ENCODE results near the gene BDKRB2.

The BDKRB2 gene

GRCh38 chr14:96197163-96197852 is 7.3 kb upstream of the BDKRB2 start:
- Mint-ChIP-seq H3K27ac (no peak overlapping the region), H3K27me3 (peaks cover 33 to 79% of the 10 kb centered on the region in 2 donors), H3K4me1 (ENCODE audit: low read depth in 2 of 2) (peaks cover 3 to 5% of the 10 kb centered on the region in 2 donors), H3K36me3 (ENCODE audit: insufficient read depth) (no peaks in the 10 kb centered on the region), H3K4me3 (no peak overlapping the region), H3K9me3 (no peaks in the 10 kb centered on the region)
- ATAC-seq (replicated peaks) = no peak
- no peak for DNase-seq

DNA sequence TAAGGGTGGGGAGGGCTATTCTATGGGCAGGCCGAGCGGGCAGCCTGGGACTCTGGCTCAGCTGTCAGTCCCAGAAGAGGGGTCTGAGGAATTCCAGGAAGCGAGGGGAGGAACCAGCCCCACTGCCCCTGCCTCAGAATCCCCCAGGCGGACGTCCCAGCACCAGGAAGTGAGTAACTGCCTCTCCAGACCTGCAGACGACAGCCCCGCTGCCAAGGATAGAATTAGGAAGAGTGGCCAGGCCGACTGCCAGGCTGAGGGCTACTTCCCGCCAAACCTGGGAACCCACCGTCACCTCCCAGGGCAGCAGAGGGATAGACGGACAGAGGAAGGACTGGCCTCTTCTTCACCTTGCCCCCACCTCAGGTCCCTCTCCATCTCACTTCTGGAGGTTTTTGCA is 6.7 kb upstream of the BDKRB2 start:
- Mint-ChIP-seq H3K27ac (no peak overlapping the region), H3K4me3 (no peak overlapping the region), H3K4me1 (ENCODE audit: low read depth in 2 of 2) (peaks cover 3 to 5% of the 10 kb centered on the region in 2 donors), H3K36me3 (ENCODE audit: insufficient read depth) (no peaks in the 10 kb centered on the region), H3K9me3 (no peaks in the 10 kb centered on the region), H3K27me3 (peaks cover 34 to 79% of the 10 kb centered on the region in 2 donors)
- DNase-seq = no peak
- ATAC-seq (replicated peaks) = no peak

- peaks cover 40 to 79% of the 10 kb centered on the region in 2 donors for H3K27me3 Mint-ChIP-seq
- H3K4me1 Mint-ChIP-seq (ENCODE audit: low read depth in 2 of 2) = peaks cover 3 to 5% of the 10 kb centered on the region in 2 donors
- H3K36me3 Mint-ChIP-seq (ENCODE audit: insufficient read depth) = no peaks in the 10 kb centered on the region
- no peak overlapping the region for H3K27ac Mint-ChIP-seq
- ATAC-seq (replicated peaks) (no peak), DNase-seq (no peak)
- H3K4me3 Mint-ChIP-seq = no peak overlapping the region
- H3K9me3 Mint-ChIP-seq = no peaks in the 10 kb centered on the region
Measured at GRCh38 chr14:96198430-96199130, 6.1 kb upstream of the BDKRB2 start.

DNA sequence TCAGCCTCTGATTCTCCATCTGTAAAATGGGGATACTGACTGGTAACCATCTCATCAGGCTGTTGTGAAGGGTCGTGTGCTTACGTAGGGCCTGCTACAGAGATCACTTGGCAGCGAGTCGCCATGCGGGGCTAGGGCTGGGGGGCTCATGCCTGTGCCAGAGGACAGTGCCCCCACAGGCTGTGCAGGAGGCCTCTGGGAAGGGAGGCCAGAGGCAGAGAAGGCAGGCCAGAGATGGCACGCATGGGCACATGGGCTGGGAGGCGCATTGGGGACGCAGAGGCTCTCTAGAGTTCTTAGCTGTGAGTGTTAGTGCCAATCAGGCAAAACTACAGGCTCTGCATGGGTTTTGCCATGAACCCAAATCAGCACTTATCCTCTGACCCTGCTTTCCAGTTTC is 3.5 kb upstream of the BDKRB2 start:
- H3K27ac Mint-ChIP-seq = no peak overlapping the region
- no peak overlapping the region for H3K4me3 Mint-ChIP-seq
- DNase-seq = no peak
- H3K36me3 Mint-ChIP-seq (ENCODE audit: insufficient read depth) = peaks cover 5% of the 10 kb centered on the region
- no peaks in the 10 kb centered on the region for H3K9me3 Mint-ChIP-seq
- H3K4me1 Mint-ChIP-seq (ENCODE audit: low read depth in 2 of 2) = peaks cover 5 to 6% of the 10 kb centered on the region in 2 donors
- peaks cover 49 to 87% of the 10 kb centered on the region in 2 donors for H3K27me3 Mint-ChIP-seq
- no peak for ATAC-seq (replicated peaks)

- Mint-ChIP-seq H3K27ac (no peak overlapping the region), H3K4me3 (no peak overlapping the region), H3K9me3 (no peaks in the 10 kb centered on the region), H3K4me1 (ENCODE audit: low read depth in 2 of 2) (peaks cover 5 to 6% of the 10 kb centered on the region in 2 donors), H3K36me3 (ENCODE audit: insufficient read depth) (peaks cover 5% of the 10 kb centered on the region), H3K27me3 (peaks cover 49 to 90% of the 10 kb centered on the region in 2 donors)
- no peak for ATAC-seq (replicated peaks)
- no peak for DNase-seq
Measured at GRCh38 chr14:96201965-96202364, 2.7 kb upstream of the BDKRB2 start.

DNA sequence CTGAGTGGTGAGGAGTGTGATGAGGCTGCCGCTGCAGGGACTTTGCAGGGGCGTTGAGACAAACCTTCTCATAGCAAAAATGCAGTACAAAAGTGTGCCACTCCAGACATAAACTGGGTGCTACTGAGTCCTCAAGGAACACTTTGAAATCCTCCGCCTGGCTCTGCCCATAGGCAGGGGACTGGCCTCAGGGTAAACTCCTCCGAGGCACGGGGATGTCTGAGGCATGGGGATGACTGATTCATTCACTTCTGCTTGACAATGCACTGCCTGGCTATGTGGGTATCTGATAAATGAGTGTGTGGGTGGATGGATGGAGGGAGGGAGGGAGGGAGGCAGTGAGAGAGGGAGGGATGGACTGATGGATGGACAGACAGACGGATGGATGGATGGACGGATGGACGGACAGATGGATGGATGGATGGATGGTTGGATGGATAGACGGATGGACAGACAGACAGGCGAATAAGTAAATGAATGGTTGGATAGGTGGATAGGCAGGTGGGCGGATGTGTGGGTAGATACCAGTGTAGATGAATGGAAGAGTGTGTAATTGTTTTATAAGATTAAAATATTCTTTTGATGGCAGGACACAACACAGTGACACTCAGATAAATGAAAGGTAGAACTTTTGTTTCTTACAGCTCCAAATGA is 2.1 kb upstream of the BDKRB2 start:
- no peak for DNase-seq
- H3K27ac Mint-ChIP-seq = no peak overlapping the region
- H3K4me1 Mint-ChIP-seq (ENCODE audit: low read depth in 2 of 2) = peaks cover 5 to 6% of the 10 kb centered on the region in 2 donors
- no peak overlapping the region for H3K4me3 Mint-ChIP-seq
- H3K36me3 Mint-ChIP-seq (ENCODE audit: insufficient read depth) = peaks cover 5% of the 10 kb centered on the region
- no peak for ATAC-seq (replicated peaks)
- H3K9me3 Mint-ChIP-seq = no peaks in the 10 kb centered on the region
- H3K27me3 Mint-ChIP-seq = peaks cover 49 to 90% of the 10 kb centered on the region in 2 donors

- H3K9me3 Mint-ChIP-seq = no peaks in the 10 kb centered on the region
- no peak overlapping the region for H3K27ac Mint-ChIP-seq
- peaks cover 53 to 90% of the 10 kb centered on the region in 2 donors for H3K27me3 Mint-ChIP-seq
Measured at GRCh38 chr14:96203116-96203515, 1.5 kb upstream of the BDKRB2 start.

GRCh38 chr14:96203635-96204034 is 1.0 kb upstream of the BDKRB2 start:
- ATAC-seq (replicated peaks) = no peak
- peaks cover 3 to 4% of the 10 kb centered on the region in 2 donors for H3K4me1 Mint-ChIP-seq (ENCODE audit: low read depth in 2 of 2)
- H3K36me3 Mint-ChIP-seq (ENCODE audit: insufficient read depth) = peaks cover 5% of the 10 kb centered on the region
- H3K9me3 Mint-ChIP-seq = no peaks in the 10 kb centered on the region
- no peak overlapping the region for H3K27ac Mint-ChIP-seq
- H3K4me3 Mint-ChIP-seq = no peak overlapping the region
- H3K27me3 Mint-ChIP-seq = peaks cover 58 to 90% of the 10 kb centered on the region in 2 donors
- DNase-seq = no peak

More at GRCh38 chr14:96203116-96203515, 1.5 kb upstream of the BDKRB2 start:
- Mint-ChIP-seq H3K4me1 (ENCODE audit: low read depth in 2 of 2) (peaks cover 5 to 6% of the 10 kb centered on the region in 2 donors), H3K36me3 (ENCODE audit: insufficient read depth) (peaks cover 5% of the 10 kb centered on the region), H3K4me3 (no peak overlapping the region)
- DNase-seq = no peak
- no peak for ATAC-seq (replicated peaks)

GRCh38 chr14:96205059-96205977 is 679 bp downstream of the BDKRB2 start:
- Mint-ChIP-seq H3K27ac (no peak overlapping the region), H3K4me3 (no peak overlapping the region), H3K36me3 (ENCODE audit: insufficient read depth) (peaks cover 5% of the 10 kb centered on the region), H3K9me3 (no peaks in the 10 kb centered on the region), H3K4me1 (ENCODE audit: low read depth in 2 of 2) (peaks cover 0 to 4% of the 10 kb centered on the region in 2 donors), H3K27me3 (peaks cover 71 to 95% of the 10 kb centered on the region in 2 donors)
- no peak for DNase-seq
- no peak for ATAC-seq (replicated peaks)

GRCh38 chr14:96205978-96206360 is 1.3 kb downstream of the BDKRB2 start:
- H3K4me1 Mint-ChIP-seq (ENCODE audit: low read depth in 2 of 2) = peaks cover 0 to 4% of the 10 kb centered on the region in 2 donors
- H3K4me3 Mint-ChIP-seq = no peak overlapping the region
- H3K9me3 Mint-ChIP-seq = no peaks in the 10 kb centered on the region
- H3K27ac Mint-ChIP-seq = no peak overlapping the region
- peaks cover 66 to 97% of the 10 kb centered on the region in 2 donors for H3K27me3 Mint-ChIP-seq
- H3K36me3 Mint-ChIP-seq (ENCODE audit: insufficient read depth) = peaks cover 5% of the 10 kb centered on the region
- DNase-seq (no peak), ATAC-seq (replicated peaks) (no peak)

- Mint-ChIP-seq H3K4me1 (ENCODE audit: low read depth in 2 of 2) (peaks cover 0 to 4% of the 10 kb centered on the region in 2 donors), H3K27me3 (peaks cover 61 to 97% of the 10 kb centered on the region in 2 donors), H3K9me3 (no peaks in the 10 kb centered on the region), H3K27ac (no peak overlapping the region), H3K36me3 (ENCODE audit: insufficient read depth) (peaks cover 5% of the 10 kb centered on the region), H3K4me3 (no peak overlapping the region)
- DNase-seq = no peak
- ATAC-seq (replicated peaks) = no peak
Measured at GRCh38 chr14:96206461-96206860, 1.8 kb downstream of the BDKRB2 start.

- Mint-ChIP-seq H3K36me3 (ENCODE audit: insufficient read depth) (peaks cover 5% of the 10 kb centered on the region), H3K9me3 (peaks cover 0 to 7% of the 10 kb centered on the region in 2 donors), H3K4me3 (no peak overlapping the region), H3K4me1 (ENCODE audit: low read depth in 2 of 2) (peaks cover 0 to 4% of the 10 kb centered on the region in 2 donors), H3K27ac (no peak overlapping the region), H3K27me3 (peaks cover 49 to 95% of the 10 kb centered on the region in 2 donors)
- DNase-seq (no peak), ATAC-seq (replicated peaks) (no peak)
Measured at GRCh38 chr14:96207686-96208085, 3.0 kb downstream of the BDKRB2 start.

GRCh38 chr14:96208739-96209138 is 4.1 kb downstream of the BDKRB2 start:
- Mint-ChIP-seq H3K4me3 (no peak overlapping the region), H3K9me3 (peaks cover 0 to 7% of the 10 kb centered on the region in 2 donors), H3K27me3 (peaks cover 46 to 95% of the 10 kb centered on the region in 2 donors), H3K27ac (no peak overlapping the region), H3K4me1 (ENCODE audit: low read depth in 2 of 2) (peaks cover 0 to 4% of the 10 kb centered on the region in 2 donors), H3K36me3 (ENCODE audit: insufficient read depth) (peaks cover 5% of the 10 kb centered on the region)
- ATAC-seq (replicated peaks) (no peak), DNase-seq (no peak)

Measured in effector memory CD8-positive, alpha-beta T cell (primary cell).